GM12878 (cell line): ENCODE measurements around the gene PTPN21. TPM values are rescaled to one million over a fixed set of nuclear protein-coding genes. Genes with fewer than 3 reads are reported as not detected.

ENCODE experiments used
- CEBPB ChIP-seq, 2 experiments: fragments of 150-350 bp in 1 of 2; IDR thresholded peaks; 2 replicates each; pipeline ENCODE4 v1.6.1; 2012 to 2014; ENCODE audit warnings: low read depth in 2 of 2, low read length in 2 of 2, borderline replicate concordance in 1 of 2, inconsistent platforms in 1 of 2
- EGR1 ChIP-seq, 2 experiments: IDR thresholded peaks; 1 replicate in 1 of 2; 2 replicates in 1 of 2; pipeline ENCODE4 v1.6.1; 2011 to 2012; ENCODE audit warnings: low read depth in 2 of 2, low read length in 2 of 2, borderline replicate concordance in 1 of 2, mild to moderate bottlenecking in 1 of 2, moderate library complexity in 1 of 2
- MXI1 ChIP-seq: fragments of 150-350 bp; IDR thresholded peaks from 2 replicates; pipeline ENCODE4 v1.6.1; 2011; ENCODE audit warnings: low read depth, mild to moderate bottlenecking, inconsistent platforms, low read length, improper control_type of control experiment
- NFXL1 ChIP-seq: fragments of 450-650 bp; IDR thresholded peaks from 2 replicates; pipeline ENCODE4 v1.6.1; 2017; ENCODE audit warnings: antibody characterized with exemption, mild to moderate bottlenecking, borderline replicate concordance
- ZNF217 ChIP-seq: fragments of 450-650 bp; IDR thresholded peaks from 2 replicates; pipeline ENCODE4 v1.6.1; 2017; ENCODE audit warnings: antibody characterized with exemption, mild to moderate bottlenecking
- polyA plus RNA-seq, 11 experiments: library from polyadenylated mRNA; depleted of rRNA in 4 of 11; unstranded in 6 of 11; stranded (reverse) in 5 of 11; fragments of >200 nt; fragmentation: Nextera tagmentation in 4 of 11; fragmentation: Illumina TruSeq in 1 of 11; extraction: Ambion mirVana in 4 of 11; extraction: Trizol in 1 of 11; gene quantifications; 1 replicate in 1 of 11; 2 replicates in 10 of 11; pipeline versions ENCODE4 v1.2.1 to v1.2.3, GENCODE V29; 2011 to 2016; ENCODE audit warnings: inconsistent platforms in 2 of 11, missing spikeins in 2 of 11, low read depth in 1 of 11
- total RNA-seq, 4 experiments: library from RNA; depleted of rRNA in 3 of 4; stranded (reverse); fragments of >200 nt in 3 of 4; fragmentation: Illumina TruSeq in 1 of 4; extraction: Trizol in 1 of 4; gene quantifications; 2 replicates each; pipeline versions ENCODE4 v1.2.1 to v1.2.3, GENCODE V29; 2013 to 2021
- TF ChIP-seq, protein P1 (sequence below): fragments of 450-650 bp; formaldehyde crosslinking; IDR thresholded peaks from 2 replicates; pipeline ENCODE4 v1.4.0; 2020; ENCODE audit warnings: mild to moderate bottlenecking, moderate library complexity
- TF ChIP-seq, protein P2 (sequence below): fragments of 450-650 bp; formaldehyde crosslinking; IDR thresholded peaks from 2 replicates; pipeline ENCODE4 v1.4.0; 2022; ENCODE audit warnings: mild to moderate bottlenecking, moderate library complexity
- TF ChIP-seq, protein P3 (sequence below): IDR thresholded peaks from 2 replicates; pipeline ENCODE4 v1.6.1; 2012; ENCODE audit warnings: low read depth, low read length, improper control_type of control experiment

The PTPN21 gene
- total and polyA plus RNA-seq, 10 of the 15 experiments (the other 5 are each of a cell fraction or from before 2014, with no cell fraction given): 0.01 to 0.23 (median 0.04) TPM; not detected in 3

- TF ChIP-seq, protein P1, sequence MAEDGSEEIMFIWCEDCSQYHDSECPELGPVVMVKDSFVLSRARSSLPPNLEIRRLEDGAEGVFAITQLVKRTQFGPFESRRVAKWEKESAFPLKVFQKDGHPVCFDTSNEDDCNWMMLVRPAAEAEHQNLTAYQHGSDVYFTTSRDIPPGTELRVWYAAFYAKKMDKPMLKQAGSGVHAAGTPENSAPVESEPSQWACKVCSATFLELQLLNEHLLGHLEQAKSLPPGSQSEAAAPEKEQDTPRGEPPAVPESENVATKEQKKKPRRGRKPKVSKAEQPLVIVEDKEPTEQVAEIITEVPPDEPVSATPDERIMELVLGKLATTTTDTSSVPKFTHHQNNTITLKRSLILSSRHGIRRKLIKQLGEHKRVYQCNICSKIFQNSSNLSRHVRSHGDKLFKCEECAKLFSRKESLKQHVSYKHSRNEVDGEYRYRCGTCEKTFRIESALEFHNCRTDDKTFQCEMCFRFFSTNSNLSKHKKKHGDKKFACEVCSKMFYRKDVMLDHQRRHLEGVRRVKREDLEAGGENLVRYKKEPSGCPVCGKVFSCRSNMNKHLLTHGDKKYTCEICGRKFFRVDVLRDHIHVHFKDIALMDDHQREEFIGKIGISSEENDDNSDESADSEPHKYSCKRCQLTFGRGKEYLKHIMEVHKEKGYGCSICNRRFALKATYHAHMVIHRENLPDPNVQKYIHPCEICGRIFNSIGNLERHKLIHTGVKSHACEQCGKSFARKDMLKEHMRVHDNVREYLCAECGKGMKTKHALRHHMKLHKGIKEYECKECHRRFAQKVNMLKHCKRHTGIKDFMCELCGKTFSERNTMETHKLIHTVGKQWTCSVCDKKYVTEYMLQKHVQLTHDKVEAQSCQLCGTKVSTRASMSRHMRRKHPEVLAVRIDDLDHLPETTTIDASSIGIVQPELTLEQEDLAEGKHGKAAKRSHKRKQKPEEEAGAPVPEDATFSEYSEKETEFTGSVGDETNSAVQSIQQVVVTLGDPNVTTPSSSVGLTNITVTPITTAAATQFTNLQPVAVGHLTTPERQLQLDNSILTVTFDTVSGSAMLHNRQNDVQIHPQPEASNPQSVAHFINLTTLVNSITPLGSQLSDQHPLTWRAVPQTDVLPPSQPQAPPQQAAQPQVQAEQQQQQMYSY (CRISPR knock-in tag): no peak
- TF ChIP-seq, protein P2, sequence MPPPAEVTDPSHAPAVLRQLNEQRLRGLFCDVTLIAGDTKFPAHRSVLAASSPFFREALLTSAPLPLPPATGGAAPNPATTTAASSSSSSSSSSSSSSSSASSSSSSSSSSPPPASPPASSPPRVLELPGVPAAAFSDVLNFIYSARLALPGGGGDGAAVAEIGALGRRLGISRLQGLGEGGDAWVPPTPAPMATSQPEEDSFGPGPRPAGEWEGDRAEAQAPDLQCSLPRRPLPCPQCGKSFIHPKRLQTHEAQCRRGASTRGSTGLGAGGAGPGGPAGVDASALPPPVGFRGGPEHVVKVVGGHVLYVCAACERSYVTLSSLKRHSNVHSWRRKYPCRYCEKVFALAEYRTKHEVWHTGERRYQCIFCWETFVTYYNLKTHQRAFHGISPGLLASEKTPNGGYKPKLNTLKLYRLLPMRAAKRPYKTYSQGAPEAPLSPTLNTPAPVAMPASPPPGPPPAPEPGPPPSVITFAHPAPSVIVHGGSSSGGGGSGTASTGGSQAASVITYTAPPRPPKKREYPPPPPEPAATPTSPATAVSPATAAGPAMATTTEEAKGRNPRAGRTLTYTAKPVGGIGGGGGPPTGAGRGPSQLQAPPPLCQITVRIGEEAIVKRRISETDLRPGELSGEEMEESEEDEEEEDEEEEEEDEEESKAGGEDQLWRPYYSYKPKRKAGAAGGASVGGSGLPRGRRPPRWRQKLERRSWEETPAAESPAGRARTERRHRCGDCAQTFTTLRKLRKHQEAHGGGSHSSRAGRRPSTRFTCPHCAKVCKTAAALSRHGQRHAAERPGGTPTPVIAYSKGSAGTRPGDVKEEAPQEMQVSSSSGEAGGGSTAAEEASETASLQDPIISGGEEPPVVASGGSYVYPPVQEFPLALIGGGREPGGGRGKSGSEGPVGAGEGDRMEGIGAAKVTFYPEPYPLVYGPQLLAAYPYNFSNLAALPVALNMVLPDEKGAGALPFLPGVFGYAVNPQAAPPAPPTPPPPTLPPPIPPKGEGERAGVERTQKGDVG (CRISPR knock-in tag): no peak
- TF ChIP-seq NFXL1: no peak
- no peak for TF ChIP-seq ZNF217
- no peak for TF ChIP-seq CEBPB (IDR thresholded peaks at IDR 0.05; ENCODE audit: borderline replicate concordance in 1 of 2, low read depth in 2 of 2, low read length in 2 of 2)
- TF ChIP-seq MXI1: no peak
- TF ChIP-seq, protein P3, sequence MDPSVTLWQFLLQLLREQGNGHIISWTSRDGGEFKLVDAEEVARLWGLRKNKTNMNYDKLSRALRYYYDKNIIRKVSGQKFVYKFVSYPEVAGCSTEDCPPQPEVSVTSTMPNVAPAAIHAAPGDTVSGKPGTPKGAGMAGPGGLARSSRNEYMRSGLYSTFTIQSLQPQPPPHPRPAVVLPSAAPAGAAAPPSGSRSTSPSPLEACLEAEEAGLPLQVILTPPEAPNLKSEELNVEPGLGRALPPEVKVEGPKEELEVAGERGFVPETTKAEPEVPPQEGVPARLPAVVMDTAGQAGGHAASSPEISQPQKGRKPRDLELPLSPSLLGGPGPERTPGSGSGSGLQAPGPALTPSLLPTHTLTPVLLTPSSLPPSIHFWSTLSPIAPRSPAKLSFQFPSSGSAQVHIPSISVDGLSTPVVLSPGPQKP: no peak
- TF ChIP-seq EGR1 (IDR thresholded peaks at IDR 0.05; ENCODE audit: borderline replicate concordance in 1 of 2, low read depth in 2 of 2, low read length in 2 of 2): no peak
Measured at GRCh38 chr14:88597601-88598000, 42.8 kb upstream of the PTPN21 start (continued).
